Islet precursor cell (in vitro differentiated cells): ENCODE data around the gene GNAI2.
"Not testable (repeated sequence)": the region's sequence is repeated elsewhere in the genome, so short reads cannot be mapped to it uniquely, and the experiment has no call there.

Experiments used
- DNase-seq: peaks from one replicate; pipeline ENCODE4 v3.0.0-alpha.2; 2018

The GNAI2 gene

DNA sequence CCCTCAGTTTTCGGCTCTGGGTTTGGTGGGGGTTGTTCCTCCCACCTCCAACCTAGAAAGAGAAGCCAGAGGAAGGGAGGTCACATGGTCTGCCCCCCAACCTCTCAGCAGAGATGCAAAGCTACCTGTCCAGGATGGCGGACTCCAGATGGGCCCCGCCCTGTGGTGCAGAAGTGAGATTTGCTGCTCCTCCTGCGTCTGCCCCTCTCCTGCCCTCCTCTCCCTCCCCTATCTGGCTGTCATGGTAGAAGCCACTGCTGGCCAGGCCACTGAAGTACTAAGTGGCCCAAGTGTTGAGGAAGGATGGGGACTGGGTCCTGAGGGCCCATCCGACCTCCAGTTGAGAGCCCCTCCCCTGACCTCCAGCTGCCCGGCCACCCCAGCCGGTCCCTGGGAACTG lies 30.8 kb downstream of the GNAI2 start:
- DNase-seq = no peak

DNA sequence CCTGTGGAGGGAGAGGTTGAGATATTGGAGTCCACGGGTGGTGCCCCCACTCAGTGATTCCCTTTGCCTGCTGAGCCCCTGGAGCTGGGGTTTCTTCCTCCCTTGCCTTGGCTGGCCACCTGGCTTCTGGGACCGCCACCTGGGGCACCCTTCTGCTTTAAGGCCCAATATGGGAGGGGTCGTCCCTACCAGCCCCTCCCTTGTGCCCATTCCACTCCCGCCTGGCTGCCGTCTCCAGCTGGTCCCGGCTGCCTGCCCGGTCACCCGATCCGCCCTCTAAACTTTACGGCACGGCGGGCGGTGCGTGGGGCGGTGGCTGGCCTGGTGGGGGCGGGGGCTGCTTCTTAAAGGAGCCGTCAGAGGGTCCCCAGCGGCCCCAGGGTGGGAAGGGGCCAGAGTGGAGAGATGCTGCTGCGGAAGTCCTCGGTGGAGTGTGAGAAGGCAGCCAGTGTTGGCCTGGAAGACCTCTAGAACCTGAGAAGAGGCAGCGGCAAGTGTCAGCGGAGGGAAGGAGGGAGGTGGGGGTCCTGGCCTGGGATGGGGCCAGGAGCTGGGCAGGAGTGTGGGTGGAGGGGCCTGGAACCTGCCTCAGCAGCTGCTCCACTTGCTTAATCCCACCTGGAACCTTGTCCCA lies 31.4 kb downstream of the GNAI2 start:
- no peak for DNase-seq

- no peak for DNase-seq
Measured at GRCh38 chr3:50268276-50268675, 32.3 kb downstream of the GNAI2 start.

- no peak for DNase-seq
Measured at GRCh38 chr3:50268703-50269451, 32.9 kb downstream of the GNAI2 start, which contains the start of gene SEMA3B. Gene SEMA3B (plus strand): TSS chr3:50269147. CDS start chr3:50269241, 94 bp downstream.

- DNase-seq = no peak
Measured at GRCh38 chr3:50269460-50269859, 33.5 kb downstream of the GNAI2 start.

GRCh38 chr3:50269977-50270413 lies 34.0 kb downstream of the GNAI2 start:
- DNase-seq = peak; percentile 78

GRCh38 chr3:50270422-50271224 lies 34.6 kb downstream of the GNAI2 start:
- DNase-seq = no peak

- peak; percentile 82 for DNase-seq
Measured at GRCh38 chr3:50271314-50271936, 35.4 kb downstream of the GNAI2 start.

DNA sequence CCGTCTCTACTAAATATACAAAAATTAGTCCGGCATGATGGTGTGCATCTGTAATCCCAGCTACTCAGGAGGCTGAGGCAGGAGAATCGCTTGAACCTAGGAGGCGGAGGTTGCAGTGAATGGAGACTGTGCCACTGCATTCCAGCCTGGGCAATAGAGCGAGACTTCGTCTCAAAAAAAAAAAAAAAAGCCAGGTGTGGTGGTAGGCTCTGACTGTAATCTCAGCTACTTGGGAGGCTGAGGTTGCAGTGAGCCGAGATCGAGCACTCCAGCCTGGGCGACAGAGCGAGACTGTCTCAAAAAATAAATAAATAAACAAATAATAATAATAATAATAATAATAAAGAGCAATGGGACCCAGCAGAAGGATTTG lies 36.5 kb downstream of the GNAI2 start:
- not testable (repeated sequence) for DNase-seq

GRCh38 chr3:50272911-50273688 lies 37.1 kb downstream of the GNAI2 start:
- DNase-seq = peak; percentile 93

DNA sequence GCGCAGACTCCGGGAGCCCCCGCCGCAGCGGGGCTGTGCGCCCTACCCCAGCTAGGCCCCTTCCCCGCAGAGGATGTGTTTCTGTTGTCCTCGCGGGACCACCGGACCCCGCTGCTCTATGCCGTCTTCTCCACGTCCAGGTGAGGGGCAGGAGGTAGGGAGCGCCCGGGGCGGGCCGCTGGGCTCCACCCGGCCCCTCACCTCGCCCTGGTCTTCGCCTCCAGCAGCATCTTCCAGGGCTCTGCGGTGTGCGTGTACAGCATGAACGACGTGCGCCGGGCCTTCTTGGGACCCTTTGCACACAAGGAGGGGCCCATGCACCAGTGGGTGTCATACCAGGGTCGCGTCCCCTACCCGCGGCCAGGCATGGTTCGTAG lies 37.7 kb downstream of the GNAI2 start:
- DNase-seq = no peak

DNA sequence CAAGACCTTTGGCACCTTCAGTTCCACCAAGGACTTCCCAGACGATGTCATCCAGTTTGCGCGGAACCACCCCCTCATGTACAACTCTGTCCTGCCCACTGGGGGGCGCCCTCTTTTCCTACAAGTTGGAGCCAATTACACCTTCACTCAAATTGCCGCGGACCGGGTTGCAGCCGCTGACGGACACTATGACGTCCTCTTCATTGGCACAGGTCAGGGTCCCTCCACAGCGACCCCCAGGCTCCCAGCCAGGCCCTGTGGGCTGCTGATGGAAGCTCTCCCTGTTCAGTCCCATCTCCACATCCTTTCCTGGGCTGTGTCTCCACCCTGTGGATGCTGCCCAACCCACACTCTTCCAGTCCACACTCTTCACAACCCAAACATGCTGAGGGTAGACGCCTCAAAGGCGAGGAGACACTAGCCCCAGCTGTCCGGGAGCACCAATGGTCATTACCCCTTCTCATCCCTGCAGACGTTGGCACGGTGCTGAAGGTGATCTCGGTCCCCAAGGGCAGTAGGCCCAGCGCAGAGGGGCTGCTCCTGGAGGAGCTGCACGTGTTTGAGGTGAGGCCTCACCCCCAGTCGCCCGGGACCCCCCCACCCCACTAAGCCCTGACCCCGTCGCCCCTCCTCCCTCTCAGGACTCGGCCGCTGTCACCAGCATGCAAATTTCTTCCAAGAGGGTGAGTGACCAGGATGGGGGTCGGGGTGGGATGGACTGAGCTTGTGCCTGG lies 38.5 kb downstream of the GNAI2 start:
- peak; percentile 87 for DNase-seq

DNA sequence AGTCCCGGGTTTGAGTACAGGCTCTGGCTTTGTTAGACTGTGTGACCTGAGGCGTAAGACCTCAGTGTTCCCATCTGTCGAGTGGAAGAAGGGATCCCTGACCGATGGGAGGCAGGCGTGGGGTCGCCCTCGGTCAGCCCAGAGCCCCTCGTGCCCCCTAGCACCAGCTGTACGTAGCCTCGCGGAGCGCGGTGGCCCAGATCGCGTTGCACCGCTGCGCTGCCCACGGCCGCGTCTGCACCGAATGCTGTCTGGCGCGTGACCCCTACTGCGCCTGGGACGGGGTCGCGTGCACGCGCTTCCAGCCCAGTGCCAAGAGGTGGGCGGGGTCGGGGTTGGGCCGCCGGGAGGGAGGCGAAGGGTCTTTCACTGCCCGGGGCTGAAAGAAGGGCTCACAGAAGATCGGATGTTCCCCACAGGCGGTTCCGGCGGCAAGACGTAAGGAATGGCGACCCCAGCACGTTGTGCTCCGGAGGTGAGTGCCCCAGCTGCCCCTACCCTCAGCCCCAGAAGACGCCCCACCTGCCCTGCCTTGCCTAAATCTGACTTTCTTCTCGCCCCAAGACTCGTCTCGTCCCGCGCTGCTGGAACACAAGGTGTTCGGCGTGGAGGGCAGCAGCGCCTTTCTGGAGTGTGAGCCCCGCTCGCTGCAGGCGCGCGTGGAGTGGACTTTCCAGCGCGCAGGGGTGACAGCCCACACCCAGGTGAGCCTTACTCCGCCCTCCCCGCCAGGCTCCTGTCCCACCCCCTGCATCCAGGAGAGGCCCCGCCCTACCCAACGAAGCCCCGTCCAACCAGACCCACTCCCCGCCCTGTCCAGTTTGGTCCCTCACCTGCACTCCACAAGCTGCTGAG lies 39.4 kb downstream of the GNAI2 start:
- DNase-seq = no peak

GRCh38 chr3:50275996-50276761 lies 40.2 kb downstream of the GNAI2 start:
- no peak for DNase-seq

- DNase-seq = no peak
Measured at GRCh38 chr3:50276762-50277101, 40.7 kb downstream of the GNAI2 start.

DNA sequence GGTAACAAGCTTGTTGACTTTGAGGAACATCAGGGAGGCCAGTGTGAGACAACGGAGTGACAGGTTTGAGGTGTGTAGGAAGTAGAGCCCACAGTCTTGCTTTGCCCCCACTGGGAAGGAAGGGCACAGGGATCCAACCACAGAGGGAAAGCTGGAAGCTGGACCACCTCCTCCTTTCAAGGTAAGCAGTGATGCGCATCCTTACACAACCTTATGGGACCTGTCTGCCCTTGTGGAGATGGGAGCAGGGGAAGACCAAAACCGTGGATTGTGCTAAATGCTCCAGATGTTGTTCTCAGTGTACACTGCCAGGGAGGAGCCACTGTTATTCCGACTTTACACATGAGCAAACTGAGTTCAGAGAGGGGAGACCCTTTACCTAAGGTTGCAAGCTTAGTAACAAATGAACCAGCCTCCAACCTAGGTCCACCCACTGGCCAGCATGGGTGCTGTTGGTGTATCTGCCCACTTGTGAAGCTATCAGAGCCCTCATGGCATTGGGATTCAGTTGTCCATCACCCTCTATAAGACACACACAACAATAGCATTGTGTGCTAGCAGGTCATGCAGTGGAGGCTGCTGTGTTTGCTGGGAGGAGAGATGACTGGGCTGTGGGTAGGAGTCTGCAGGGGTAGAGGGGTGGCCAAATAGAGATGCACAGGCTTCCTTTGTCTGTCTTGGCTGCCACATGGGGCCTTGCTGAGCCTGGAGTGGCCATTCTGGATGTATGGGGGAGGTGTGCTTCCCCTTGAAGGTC lies 42.3 kb downstream of the GNAI2 start:
- DNase-seq = no peak

DNA sequence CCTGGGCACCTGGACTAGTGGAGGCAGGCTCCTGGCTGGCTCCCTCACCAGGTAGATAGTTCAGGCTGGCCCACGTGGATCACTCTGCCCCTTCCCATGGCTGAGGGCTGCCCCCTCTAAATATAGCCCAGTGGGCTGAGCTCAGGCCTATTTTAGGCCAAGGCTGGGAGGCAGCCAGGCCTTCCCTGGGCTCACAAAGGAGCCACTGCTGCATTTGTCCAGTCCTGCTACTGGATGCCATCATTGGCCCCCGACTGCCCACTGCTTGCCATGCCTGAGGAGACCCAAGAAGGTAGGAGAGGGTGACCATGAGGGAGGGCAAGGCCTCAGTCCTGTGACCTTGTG lies 42.8 kb downstream of the GNAI2 start, which contains the start of gene LSMEM2:
Gene LSMEM2 (plus strand): TSS at position 208 of the 345 bp plus-strand sequence. CDS start 27 bp downstream, at position 235.
- no peak for DNase-seq

DNA sequence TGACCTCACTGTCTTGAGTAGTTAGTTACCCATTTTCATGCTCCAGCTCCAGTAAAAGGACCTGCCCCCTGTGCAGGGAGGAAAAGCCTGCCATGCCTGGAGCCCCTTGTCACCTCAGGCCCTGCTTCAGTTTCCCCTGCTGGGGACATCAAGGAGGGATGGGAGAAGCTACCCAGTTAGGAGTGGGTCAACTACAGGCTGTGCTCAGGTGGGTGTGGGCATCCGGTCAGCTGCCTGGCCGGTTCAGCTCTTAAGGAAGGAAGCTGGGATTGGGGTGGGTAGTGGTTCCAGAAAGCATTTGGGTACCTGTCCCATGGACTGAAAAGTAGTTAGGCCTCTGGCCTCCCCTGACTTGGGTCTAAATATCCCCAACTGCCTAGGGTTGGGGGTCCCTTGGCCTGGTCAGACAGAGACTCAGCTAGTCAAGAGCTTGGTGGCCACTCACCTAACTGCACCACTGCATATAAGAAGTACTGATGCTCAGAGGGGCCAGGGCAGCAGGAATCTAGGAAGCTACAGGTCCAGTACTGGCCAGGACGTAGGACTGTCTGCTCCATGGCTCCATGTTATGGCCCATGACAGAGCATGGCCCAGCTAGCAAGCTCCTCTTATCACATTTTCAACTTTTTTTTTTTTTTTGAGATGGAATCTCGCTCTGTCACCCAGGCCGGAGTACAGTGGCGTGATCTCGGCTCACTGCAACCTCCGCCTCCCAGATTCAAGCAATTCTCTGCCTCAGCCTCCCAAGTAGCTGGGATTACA lies 43.4 kb downstream of the GNAI2 start:
- no peak for DNase-seq
